ENCODE data around the gene CGNL1.

The CGNL1 gene

DNA sequence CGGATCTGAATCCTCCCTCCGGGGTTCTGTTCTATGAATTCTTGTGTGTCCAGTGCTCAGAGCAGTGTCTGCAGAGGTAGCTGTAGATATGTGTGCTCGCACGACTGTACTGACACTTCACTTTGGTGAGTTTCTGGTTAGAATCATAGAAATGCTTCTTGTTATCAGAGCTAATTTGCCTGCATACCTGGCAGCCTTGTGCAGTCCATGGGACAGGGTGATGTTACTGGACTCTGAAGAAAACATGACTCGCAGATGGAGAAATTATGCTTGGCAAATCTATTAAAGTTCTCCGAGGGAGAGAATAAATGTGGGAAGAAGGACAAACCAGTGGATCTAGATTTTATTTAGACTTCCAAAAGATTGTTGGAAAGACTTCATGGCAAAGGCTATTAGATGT lies 12.2 kb downstream of the CGNL1 start:
- Histone ChIP-seq H2BK120ac (ENCODE audit: low read depth, low read length) (no peak overlapping the region), H3K9me3 (replicated peaks in 1 of 2; ENCODE audit: control insufficient read depth in 2 of 2, insufficient read depth in 1 of 2, low read depth in 1 of 2, low read length in 2 of 2) (peaks cover 0 to 2% of the 10 kb centered on the region in 2 donors), H2BK5ac (ENCODE audit: low read length) (no peak overlapping the region), H4K8ac (ENCODE audit: low read depth, low read length) (no peak overlapping the region), H3K18ac (ENCODE audit: low read length) (no peak overlapping the region), H2BK15ac (ENCODE audit: low read length) (no peak overlapping the region), H3K4ac (ENCODE audit: low read length) (no peak overlapping the region), H2AFZ (ENCODE audit: low read length) (peak overlapping the region; percentile 71), H3K79me1 (ENCODE audit: low read depth, low read length) (no peaks in the 10 kb centered on the region), H3K9ac (ENCODE audit: low read depth, low read length, poor library complexity) (no peak overlapping the region), H3K4me3 (ENCODE audit: low read length in 2 of 2) (no peak overlapping the region), H2BK12ac (ENCODE audit: low read length) (no peak overlapping the region), H3K4me1 (ENCODE audit: control insufficient read depth in 2 of 2, insufficient read depth in 1 of 2, low read depth in 1 of 2, low read length in 2 of 2) (peaks cover 18 to 23% of the 10 kb centered on the region in 2 donors), H4K91ac (ENCODE audit: low read depth, low read length, poor library complexity) (no peak overlapping the region), H3K36me3 (replicated peaks in 1 of 2; ENCODE audit: control insufficient read depth in 2 of 2, insufficient read depth in 2 of 2, low read length in 2 of 2) (no peaks in the 10 kb centered on the region), H3K4me2 (ENCODE audit: insufficient read depth, low read length, poor library complexity, severe bottlenecking) (no peak overlapping the region), H3K23ac (ENCODE audit: low read depth, low read length, poor library complexity) (no peak overlapping the region), H3K27me3 (ENCODE audit: control insufficient read depth in 3 of 3, insufficient read depth in 3 of 3, low read depth in 1 of 3, low read length in 3 of 3) (no peaks in the 10 kb centered on the region), H3K14ac (ENCODE audit: low read length) (no peak overlapping the region), H3K27ac (replicated peaks; ENCODE audit: low read length) (no peak overlapping the region), H2AK5ac (ENCODE audit: low read depth, low read length) (no peak overlapping the region)
- no CpG with 5 or more reads among the region's 6 CpGs for WGBS, 2 donors (ENCODE audit: extremely low coverage in 2 of 2, insufficient read length in 2 of 2, insufficient replicate concordance in 1 of 2)
- no peak for DNase-seq (ENCODE audit: low spot score)

DNA sequence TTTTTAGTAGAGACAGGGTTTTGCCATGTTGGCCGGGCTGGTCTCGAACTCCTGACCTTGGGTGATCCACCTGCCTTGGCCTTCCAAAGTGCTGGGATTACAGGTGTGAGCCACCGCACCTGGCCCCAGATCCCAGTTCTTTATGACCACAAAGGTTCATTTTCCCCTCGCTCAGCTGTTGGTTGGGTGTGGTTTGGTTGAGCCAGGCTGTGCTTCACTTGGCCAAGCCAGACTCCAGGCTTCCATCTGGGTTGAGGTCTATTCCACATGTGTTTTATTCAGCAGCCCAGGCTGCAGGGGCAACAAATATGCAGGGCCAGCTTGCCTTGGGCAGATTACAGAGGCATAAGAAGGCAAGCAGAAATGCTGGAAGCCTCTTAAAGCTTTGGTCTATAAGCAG lies 13.7 kb downstream of the CGNL1 start:
- no peak overlapping the region for H2BK120ac ChIP-seq (ENCODE audit: low read depth, low read length)
- no peak overlapping the region for H2BK15ac ChIP-seq (ENCODE audit: low read length)
- H3K14ac ChIP-seq (ENCODE audit: low read length): no peak overlapping the region
- no peak overlapping the region for H2BK5ac ChIP-seq (ENCODE audit: low read length)
- no peak overlapping the region for H4K8ac ChIP-seq (ENCODE audit: low read depth, low read length)
- no peaks in the 10 kb centered on the region for H3K27me3 ChIP-seq (ENCODE audit: control insufficient read depth in 3 of 3, insufficient read depth in 3 of 3, low read depth in 1 of 3, low read length in 3 of 3)
- H2AK5ac ChIP-seq (ENCODE audit: low read depth, low read length): no peak overlapping the region
- no peak overlapping the region for H4K91ac ChIP-seq (ENCODE audit: low read depth, low read length, poor library complexity)
- H3K23ac ChIP-seq (ENCODE audit: low read depth, low read length, poor library complexity): no peak overlapping the region
- no peak overlapping the region for H3K4me2 ChIP-seq (ENCODE audit: insufficient read depth, low read length, poor library complexity, severe bottlenecking)
- no peak overlapping the region for H3K4ac ChIP-seq (ENCODE audit: low read length)
- no peak overlapping the region for H3K4me3 ChIP-seq (ENCODE audit: low read length in 2 of 2)
- H3K36me3 ChIP-seq (replicated peaks in 1 of 2; ENCODE audit: control insufficient read depth in 2 of 2, insufficient read depth in 2 of 2, low read length in 2 of 2): no peaks in the 10 kb centered on the region
- no peak for DNase-seq (ENCODE audit: low spot score)
- H3K79me1 ChIP-seq (ENCODE audit: low read depth, low read length): no peaks in the 10 kb centered on the region
- H3K4me1 ChIP-seq (ENCODE audit: control insufficient read depth in 2 of 2, insufficient read depth in 1 of 2, low read depth in 1 of 2, low read length in 2 of 2): peaks cover 18 to 23% of the 10 kb centered on the region in 2 donors
- no peak overlapping the region for H2AFZ ChIP-seq (ENCODE audit: low read length)
- peaks cover 0 to 2% of the 10 kb centered on the region in 2 donors for H3K9me3 ChIP-seq (replicated peaks in 1 of 2; ENCODE audit: control insufficient read depth in 2 of 2, insufficient read depth in 1 of 2, low read depth in 1 of 2, low read length in 2 of 2)
- H3K9ac ChIP-seq (ENCODE audit: low read depth, low read length, poor library complexity): no peak overlapping the region
- H2BK12ac ChIP-seq (ENCODE audit: low read length): no peak overlapping the region
- no CpG with 5 or more reads among the region's 4 CpGs for WGBS, 2 donors (ENCODE audit: extremely low coverage in 2 of 2, insufficient read length in 2 of 2, insufficient replicate concordance in 1 of 2)
- no peak overlapping the region for H3K18ac ChIP-seq (ENCODE audit: low read length)
- no peak overlapping the region for H3K27ac ChIP-seq (replicated peaks; ENCODE audit: low read length)

DNA sequence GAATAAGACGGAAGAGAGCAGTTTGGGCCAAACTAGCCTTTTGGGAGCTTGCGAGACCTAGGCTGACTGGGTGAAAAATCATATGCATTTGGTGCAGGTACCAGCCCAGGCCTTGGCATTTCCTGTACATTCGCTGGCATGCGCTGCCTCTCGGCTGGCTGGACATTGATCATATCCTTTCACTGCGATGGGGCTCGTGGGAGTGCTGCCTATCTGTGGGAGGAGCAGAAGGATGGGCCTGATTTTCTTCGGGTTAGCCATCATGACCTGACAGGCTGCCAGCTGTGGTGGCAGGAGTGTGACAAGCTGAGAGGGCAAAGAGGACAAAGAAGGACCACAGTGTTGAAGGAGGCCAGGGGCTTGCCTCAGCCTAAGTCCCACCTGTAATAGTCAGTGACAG lies 14.3 kb downstream of the CGNL1 start:
- no peak overlapping the region for H4K91ac ChIP-seq (ENCODE audit: low read depth, low read length, poor library complexity)
- no peak overlapping the region for H2AFZ ChIP-seq (ENCODE audit: low read length)
- H3K14ac ChIP-seq (ENCODE audit: low read length): no peak overlapping the region
- no peak overlapping the region for H2BK12ac ChIP-seq (ENCODE audit: low read length)
- no peak overlapping the region for H2AK5ac ChIP-seq (ENCODE audit: low read depth, low read length)
- no CpG with 5 or more reads among the region's 8 CpGs for WGBS, 2 donors (ENCODE audit: extremely low coverage in 2 of 2, insufficient read length in 2 of 2, insufficient replicate concordance in 1 of 2)
- no peak overlapping the region for H3K18ac ChIP-seq (ENCODE audit: low read length)
- H3K4me1 ChIP-seq (ENCODE audit: control insufficient read depth in 2 of 2, insufficient read depth in 1 of 2, low read depth in 1 of 2, low read length in 2 of 2): peaks cover 21 to 28% of the 10 kb centered on the region in 2 donors
- H4K8ac ChIP-seq (ENCODE audit: low read depth, low read length): no peak overlapping the region
- peaks cover 0 to 2% of the 10 kb centered on the region in 2 donors for H3K9me3 ChIP-seq (replicated peaks in 1 of 2; ENCODE audit: control insufficient read depth in 2 of 2, insufficient read depth in 1 of 2, low read depth in 1 of 2, low read length in 2 of 2)
- no peak overlapping the region for H3K4ac ChIP-seq (ENCODE audit: low read length)
- H3K23ac ChIP-seq (ENCODE audit: low read depth, low read length, poor library complexity): no peak overlapping the region
- H2BK15ac ChIP-seq (ENCODE audit: low read length): no peak overlapping the region
- no peaks in the 10 kb centered on the region for H3K36me3 ChIP-seq (replicated peaks in 1 of 2; ENCODE audit: control insufficient read depth in 2 of 2, insufficient read depth in 2 of 2, low read length in 2 of 2)
- H3K79me1 ChIP-seq (ENCODE audit: low read depth, low read length): no peaks in the 10 kb centered on the region
- no peak overlapping the region for H3K4me2 ChIP-seq (ENCODE audit: insufficient read depth, low read length, poor library complexity, severe bottlenecking)
- no peak overlapping the region for H3K27ac ChIP-seq (replicated peaks; ENCODE audit: low read length)
- H3K4me3 ChIP-seq (ENCODE audit: low read length in 2 of 2): no peak overlapping the region
- DNase-seq (ENCODE audit: low spot score): no peak
- H2BK120ac ChIP-seq (ENCODE audit: low read depth, low read length): no peak overlapping the region
- no peak overlapping the region for H3K9ac ChIP-seq (ENCODE audit: low read depth, low read length, poor library complexity)
- H3K27me3 ChIP-seq (ENCODE audit: control insufficient read depth in 3 of 3, insufficient read depth in 3 of 3, low read depth in 1 of 3, low read length in 3 of 3): no peaks in the 10 kb centered on the region
- no peak overlapping the region for H2BK5ac ChIP-seq (ENCODE audit: low read length)

DNA sequence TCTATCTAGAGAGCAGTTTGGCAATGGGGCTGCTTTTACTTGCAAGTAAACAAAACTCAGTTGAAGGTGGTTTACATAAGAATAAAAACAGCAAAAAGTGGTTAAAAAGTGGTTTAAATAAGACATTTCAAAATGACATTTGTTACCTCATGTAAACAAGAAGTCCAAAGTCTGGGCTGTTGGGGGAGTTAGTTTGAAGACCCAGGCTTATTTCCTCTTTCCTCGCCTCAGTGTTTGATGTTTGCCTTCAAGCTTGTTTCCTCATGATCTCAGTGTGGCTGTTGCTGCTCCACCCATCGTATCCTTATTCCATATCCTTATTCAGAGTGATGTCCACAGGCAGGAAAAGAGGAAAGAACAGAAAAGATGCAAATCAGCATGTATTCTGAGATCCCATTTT lies 15.2 kb downstream of the CGNL1 start:
- Histone ChIP-seq H2BK120ac (ENCODE audit: low read depth, low read length) (no peak overlapping the region), H3K14ac (ENCODE audit: low read length) (no peak overlapping the region), H3K18ac (ENCODE audit: low read length) (no peak overlapping the region), H2BK12ac (ENCODE audit: low read length) (no peak overlapping the region), H3K9me3 (replicated peaks in 1 of 2; ENCODE audit: control insufficient read depth in 2 of 2, insufficient read depth in 1 of 2, low read depth in 1 of 2, low read length in 2 of 2) (peaks cover 0 to 2% of the 10 kb centered on the region in 2 donors), H4K91ac (ENCODE audit: low read depth, low read length, poor library complexity) (no peak overlapping the region), H3K9ac (ENCODE audit: low read depth, low read length, poor library complexity) (no peak overlapping the region), H4K8ac (ENCODE audit: low read depth, low read length) (no peak overlapping the region), H3K36me3 (replicated peaks in 1 of 2; ENCODE audit: control insufficient read depth in 2 of 2, insufficient read depth in 2 of 2, low read length in 2 of 2) (no peaks in the 10 kb centered on the region), H2BK15ac (ENCODE audit: low read length) (no peak overlapping the region), H3K4ac (ENCODE audit: low read length) (no peak overlapping the region), H2AK5ac (ENCODE audit: low read depth, low read length) (no peak overlapping the region), H3K4me2 (ENCODE audit: insufficient read depth, low read length, poor library complexity, severe bottlenecking) (no peak overlapping the region), H3K23ac (ENCODE audit: low read depth, low read length, poor library complexity) (no peak overlapping the region), H3K27me3 (ENCODE audit: control insufficient read depth in 3 of 3, insufficient read depth in 3 of 3, low read depth in 1 of 3, low read length in 3 of 3) (no peaks in the 10 kb centered on the region), H2AFZ (ENCODE audit: low read length) (no peak overlapping the region), H3K79me1 (ENCODE audit: low read depth, low read length) (no peaks in the 10 kb centered on the region), H3K27ac (replicated peaks; ENCODE audit: low read length) (no peak overlapping the region), H3K4me1 (ENCODE audit: control insufficient read depth in 2 of 2, insufficient read depth in 1 of 2, low read depth in 1 of 2, low read length in 2 of 2) (peaks cover 14 to 29% of the 10 kb centered on the region in 2 donors), H2BK5ac (ENCODE audit: low read length) (no peak overlapping the region), H3K4me3 (ENCODE audit: low read length in 2 of 2) (no peak overlapping the region)
- no peak for DNase-seq (ENCODE audit: low spot score)
- no CpG with 5 or more reads among the region's 2 CpGs for WGBS, 2 donors (ENCODE audit: extremely low coverage in 2 of 2, insufficient read length in 2 of 2, insufficient replicate concordance in 1 of 2)
